ENCODE results near the gene GNB4. TPM values are rescaled to one million over a fixed set of nuclear protein-coding genes. Genes with fewer than 3 reads are reported as not detected.

GNB4 gene
- total and polyA plus RNA-seq, 8 donors, result 0.97 to 14.3 (median 1.6) TPM

DNA sequence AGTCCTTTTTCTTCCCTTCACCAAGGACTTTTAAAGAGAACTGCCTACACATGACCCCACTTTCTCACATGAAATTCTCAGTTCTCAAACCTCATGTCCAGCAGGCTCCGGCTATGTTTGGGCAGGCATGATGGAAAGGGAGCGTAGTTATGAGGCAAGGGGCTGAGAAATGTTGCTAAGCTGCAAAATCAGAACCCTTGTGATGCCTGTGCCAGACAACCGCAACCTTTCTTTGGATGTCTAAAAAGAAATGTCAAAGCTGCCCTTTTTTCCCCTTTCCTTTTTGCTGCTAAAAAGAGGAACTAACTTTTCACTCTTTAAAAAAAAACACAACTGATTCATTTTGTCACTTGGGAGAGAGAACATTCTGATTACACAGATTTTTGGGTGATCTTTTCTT lies 19.2 kb downstream of the GNB4 start:
- no peaks in the 10 kb centered on the region for H3K36me3 ChIP-seq
- no peak for FAIRE-seq

GRCh38 chr3:179430277-179430870 lies 20.9 kb downstream of the GNB4 start:
- H3K36me3 ChIP-seq, result no peaks in the 10 kb centered on the region
- intact Hi-C loops (cut with DNase I), result no loop called here
- no peaks in the 10 kb centered on the region for H3K9me3 ChIP-seq
- no peak overlapping the region for H3K4me3 ChIP-seq
- TF ChIP-seq, protein P1, sequence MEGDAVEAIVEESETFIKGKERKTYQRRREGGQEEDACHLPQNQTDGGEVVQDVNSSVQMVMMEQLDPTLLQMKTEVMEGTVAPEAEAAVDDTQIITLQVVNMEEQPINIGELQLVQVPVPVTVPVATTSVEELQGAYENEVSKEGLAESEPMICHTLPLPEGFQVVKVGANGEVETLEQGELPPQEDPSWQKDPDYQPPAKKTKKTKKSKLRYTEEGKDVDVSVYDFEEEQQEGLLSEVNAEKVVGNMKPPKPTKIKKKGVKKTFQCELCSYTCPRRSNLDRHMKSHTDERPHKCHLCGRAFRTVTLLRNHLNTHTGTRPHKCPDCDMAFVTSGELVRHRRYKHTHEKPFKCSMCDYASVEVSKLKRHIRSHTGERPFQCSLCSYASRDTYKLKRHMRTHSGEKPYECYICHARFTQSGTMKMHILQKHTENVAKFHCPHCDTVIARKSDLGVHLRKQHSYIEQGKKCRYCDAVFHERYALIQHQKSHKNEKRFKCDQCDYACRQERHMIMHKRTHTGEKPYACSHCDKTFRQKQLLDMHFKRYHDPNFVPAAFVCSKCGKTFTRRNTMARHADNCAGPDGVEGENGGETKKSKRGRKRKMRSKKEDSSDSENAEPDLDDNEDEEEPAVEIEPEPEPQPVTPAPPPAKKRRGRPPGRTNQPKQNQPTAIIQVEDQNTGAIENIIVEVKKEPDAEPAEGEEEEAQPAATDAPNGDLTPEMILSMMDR (IDR thresholded peaks at IDR 0.05), result no peak
- DNase-seq, result no peak
- no peaks in the 10 kb centered on the region for H3K4me1 ChIP-seq
- ATAC-seq, result no peak
- no peaks in the 10 kb centered on the region for H3K27me3 ChIP-seq
- no peak for FAIRE-seq
- WGBS, 2 donors, result 86 to 93% methylated on average over 2 of the region's 2 CpGs
- no peak overlapping the region for H3K27ac ChIP-seq

More for the DNA sequence above, 19.2 kb downstream of the GNB4 start:
- Histone ChIP-seq H3K4me1 (no peaks in the 10 kb centered on the region), H3K9me3 (no peaks in the 10 kb centered on the region), H3K27me3 (no peaks in the 10 kb centered on the region), H3K4me3 (no peak overlapping the region), H3K27ac (peak overlapping the region in 1 of 4 donors; percentile 21)
- ATAC-seq (peak in 2 of 4 donors; percentile 65 to 72), DNase-seq (peak in 1 of 6 donors; percentile 22)
- 84 to 88% methylated on average over 3 of the region's 3 CpGs for WGBS, 2 donors
- TF ChIP-seq, protein P1 (IDR thresholded peaks at IDR 0.05), result no peak
- intact Hi-C loops (cut with DNase I), result no loop called here

- Histone ChIP-seq H3K4me1 (no peaks in the 10 kb centered on the region), H3K4me3 (no peak overlapping the region), H3K27me3 (no peaks in the 10 kb centered on the region), H3K36me3 (no peaks in the 10 kb centered on the region), H3K27ac (no peak overlapping the region), H3K9me3 (no peaks in the 10 kb centered on the region)
- no peak for DNase-seq
- ATAC-seq, result no peak
- no peak for FAIRE-seq
- WGBS, 2 donors, result 82 to 87% methylated on average over 8 of the region's 8 CpGs
- TF ChIP-seq, protein P1 (IDR thresholded peaks at IDR 0.05), result no peak
- intact Hi-C loops (cut with DNase I), result no loop called here
Observed at GRCh38 chr3:179428876-179429548, 22.3 kb downstream of the GNB4 start.

GRCh38 chr3:179425075-179425474 lies 26.2 kb downstream of the GNB4 start:
- Histone ChIP-seq H3K27ac (no peak overlapping the region), H3K4me3 (no peak overlapping the region), H3K4me1 (no peaks in the 10 kb centered on the region), H3K27me3 (no peaks in the 10 kb centered on the region), H3K36me3 (no peaks in the 10 kb centered on the region), H3K9me3 (no peaks in the 10 kb centered on the region)
- WGBS, 2 donors, result 88 to 90% methylated on average over 6 of the region's 6 CpGs
- FAIRE-seq (no peak), DNase-seq (no peak), ATAC-seq (no peak)
- TF ChIP-seq, protein P1 (IDR thresholded peaks at IDR 0.05), result no peak
- intact Hi-C loops (cut with DNase I), result no loop called here

DNA sequence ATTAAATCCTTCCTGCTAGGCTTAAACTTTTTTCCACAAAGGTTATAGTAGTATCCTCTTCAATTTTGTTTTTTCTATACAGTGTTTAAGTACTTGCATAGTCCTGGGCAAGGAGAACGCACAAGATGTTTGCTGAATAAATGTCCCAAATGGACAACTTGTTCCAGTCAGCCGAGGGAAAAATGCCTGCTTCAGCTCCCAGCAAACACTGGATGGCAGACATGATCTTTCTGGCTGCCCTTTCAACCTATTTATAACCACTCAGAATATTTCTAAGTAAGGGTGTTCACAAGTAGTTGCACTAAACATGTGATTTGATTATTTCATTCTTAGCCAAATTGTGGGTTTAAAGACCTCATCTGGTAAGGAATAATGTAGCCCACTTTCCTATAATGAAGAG lies 29.8 kb downstream of the GNB4 start:
- no peaks in the 10 kb centered on the region for H3K36me3 ChIP-seq
- 45 to 50% methylated on average over 2 of the region's 2 CpGs for WGBS, 2 donors
- TF ChIP-seq, protein P1 (IDR thresholded peaks at IDR 0.05), result no peak
- no peaks in the 10 kb centered on the region for H3K9me3 ChIP-seq
- no peak for DNase-seq
- H3K27me3 ChIP-seq, result no peaks in the 10 kb centered on the region
- no peak for FAIRE-seq
- H3K27ac ChIP-seq, result no peak overlapping the region
- no peak for ATAC-seq
- H3K4me1 ChIP-seq, result no peaks in the 10 kb centered on the region
- H3K4me3 ChIP-seq, result no peak overlapping the region
- intact Hi-C loops (cut with DNase I), result no loop called here
